ENCODE measurements around the gene ZNF846. TPM values are rescaled to one million over a fixed set of nuclear protein-coding genes. Genes with fewer than 3 reads are reported as not detected.

ZNF846 gene
- total RNA-seq, 2 donors from 2014 or later, result 13.5 to 18.2 TPM

- DNase-seq (ENCODE audit: low spot score), result no peak
- intact Hi-C loops (cut with DNase I), result no loop called here
These were observed 59.2 kb downstream of the ZNF846 start for GRCh38 chr19:9709305-9709704.

DNA sequence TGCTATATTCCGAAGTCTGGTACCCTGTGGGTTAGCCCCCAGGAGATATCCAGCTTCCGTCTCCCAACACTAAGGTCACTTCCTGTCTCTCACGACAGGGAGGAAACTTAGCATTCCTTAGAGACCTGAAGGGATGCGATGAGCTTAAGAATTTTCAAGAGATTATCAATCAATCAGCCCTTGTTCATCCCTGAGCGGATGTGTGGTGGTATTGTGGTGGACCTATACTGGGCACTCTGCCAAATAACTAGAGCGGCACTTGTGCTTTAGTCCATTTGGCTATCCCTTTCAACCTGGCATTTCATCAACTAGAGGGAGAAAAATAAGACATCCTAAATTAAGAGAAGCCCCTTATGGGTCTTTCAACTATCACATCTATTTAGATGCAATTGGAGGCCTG lies 62.7 kb downstream of the ZNF846 start:
- no peak for DNase-seq (ENCODE audit: low spot score)
- intact Hi-C loops (cut with DNase I), result no loop called here

DNA sequence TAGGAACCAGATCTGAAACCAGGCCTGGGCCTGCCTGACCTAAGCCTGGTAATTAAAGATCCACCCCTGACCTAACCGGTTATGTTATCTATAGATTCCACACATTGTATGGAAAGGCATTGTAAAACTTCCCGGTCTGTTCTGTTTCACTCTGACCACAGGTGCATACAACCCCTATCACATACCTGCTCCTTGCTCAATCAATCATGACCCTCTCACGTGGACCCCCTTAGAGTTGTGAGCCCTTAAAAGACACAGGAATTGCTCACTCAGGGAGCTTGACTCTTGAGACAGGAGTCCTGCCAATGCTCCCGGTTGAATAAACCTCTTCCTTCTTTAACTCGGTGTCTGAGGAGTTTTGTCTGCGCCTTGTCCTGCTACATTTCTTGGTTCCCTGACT lies 66.4 kb downstream of the ZNF846 start:
- DNase-seq (ENCODE audit: low spot score), result no peak
- intact Hi-C loops (cut with DNase I), result no loop called here

Other genes starting within 250 kb of the ZNF846 start
- gene ZNF426, start 230.1 kb downstream of the ZNF846 start, total RNA-seq, result 10 to 100 TPM; 16.8 to 16.9 TPM
- 10 to 100 TPM; 26.8 to 30.0 TPM for gene ZNF121, start 184.2 kb downstream of the ZNF846 start, total RNA-seq
- 10 to 100 TPM; 21.5 to 27.4 TPM for gene ZNF561, start 147.5 kb downstream of the ZNF846 start, total RNA-seq
- 10 to 100 TPM; 26.4 to 33.2 TPM for gene ZNF562, start 93.6 kb downstream of the ZNF846 start, total RNA-seq
- gene FBXL12, start 50.3 kb upstream of the ZNF846 start, total RNA-seq, result 10 to 100 TPM; 18.5 to 19.0 TPM
- 100 to 1,000 TPM; 260 to 295 TPM for gene UBL5, start 59.2 kb upstream of the ZNF846 start, total RNA-seq
- gene PIN1, start 66.6 kb upstream of the ZNF846 start, total RNA-seq, result 10 to 100 TPM; 54.0 to 62.4 TPM
- 1 to 10 TPM; 4.0 to 5.2 TPM for gene OLFM2, start 167.8 kb upstream of the ZNF846 start, total RNA-seq
- 10 to 100 TPM; 10.7 to 23.4 TPM for gene COL5A3, start 241.8 kb upstream of the ZNF846 start, total RNA-seq
- not detected for gene RDH8, start 244.7 kb upstream of the ZNF846 start, total RNA-seq

All from posterior vena cava (tissue), 2 donors.